ENCODE data around the gene TBX10. TPM values are rescaled to one million over a fixed set of nuclear protein-coding genes. Genes with fewer than 3 reads are reported as not detected.

TBX10 gene
- total RNA-seq, 4 donors from 2014 or later: not detected

- ATAC-seq (ENCODE audit: low FRiP score): no peak
- no peak for TF ChIP-seq CTCF (IDR thresholded peaks at IDR 0.05)
- no peak for DNase-seq (ENCODE audit: low spot score)
Measured at GRCh38 chr11:67654225-67654624, 14.7 kb upstream of the TBX10 start.

- DNase-seq (ENCODE audit: low spot score): no peak
- TF ChIP-seq CTCF (IDR thresholded peaks at IDR 0.05): no peak
- ATAC-seq (ENCODE audit: low FRiP score): no peak
Measured at GRCh38 chr11:67652965-67653845, 13.6 kb upstream of the TBX10 start.

GRCh38 chr11:67651976-67652781 lies 12.6 kb upstream of the TBX10 start:
- ATAC-seq (ENCODE audit: low FRiP score) (no peak), DNase-seq (ENCODE audit: low spot score) (no peak)
- no peak for TF ChIP-seq CTCF (IDR thresholded peaks at IDR 0.05)

- no peak for TF ChIP-seq CTCF (IDR thresholded peaks at IDR 0.05)
- ATAC-seq (ENCODE audit: low FRiP score): no peak
- DNase-seq (ENCODE audit: low spot score): no peak
Measured at GRCh38 chr11:67649634-67650510, 10.3 kb upstream of the TBX10 start.

- TF ChIP-seq CTCF (IDR thresholded peaks at IDR 0.05): no peak
- DNase-seq (ENCODE audit: low spot score) (no peak), ATAC-seq (ENCODE audit: low FRiP score) (no peak)
Measured at GRCh38 chr11:67648796-67649613, 9.4 kb upstream of the TBX10 start.

Data from omental fat pad (tissue), 4 donors.